WTC11 (cell line): Measurements from ENCODE around the gene ZNF768. TPM values are rescaled to one million over a fixed set of nuclear protein-coding genes. Genes with fewer than 3 reads are reported as not detected.

Experiments used
- ATAC-seq: fragments of 200-7000 bp; cut with Tn5 transposase; 2 replicates; pipeline ENCODE4 v1.10.0; 2021; ENCODE audit warnings: mild to moderate bottlenecking, moderate library complexity
- CTCF ChIA-PET: fragments of 300-600 bp; sonication (Branson Sonifier 250); formaldehyde crosslinking; loops from one replicate; lab custom pipeline; 2021; ENCODE audit warnings: antibody characterized with exemption; lab: Charles Lee
- POLR2A ChIA-PET: fragments of 350-600 bp; sonication (Branson Sonifier 250); formaldehyde crosslinking; loops from one replicate; lab custom pipeline; 2021; ENCODE audit warnings: antibody characterized with exemption; lab: Charles Lee
- DNase-seq: peaks from one replicate; pipeline ENCODE4 v3.0.0; 2021; ENCODE audit warnings: low spot score
- H3K27ac Mint-ChIP-seq: 2 replicates; pipeline ENCODE4 v1.8.0; 2021; ENCODE audit warnings: mixed read lengths
- H3K27me3 Mint-ChIP-seq: 2 replicates; pipeline ENCODE4 v1.8.0; 2021; ENCODE audit warnings: low read depth, mild to moderate bottlenecking, moderate library complexity, mixed read lengths
- H3K36me3 Mint-ChIP-seq: 2 replicates; pipeline ENCODE4 v1.8.0; 2021; ENCODE audit warnings: mixed read lengths
- H3K4me1 Mint-ChIP-seq: 2 replicates; pipeline ENCODE4 v1.8.0; 2022; ENCODE audit warnings: mixed read lengths
- H3K4me3 Mint-ChIP-seq: 2 replicates; pipeline ENCODE4 v1.8.0; 2021; ENCODE audit warnings: mild to moderate bottlenecking, moderate library complexity, mixed read lengths
- H3K9me3 Mint-ChIP-seq: 2 replicates; pipeline ENCODE4 v1.8.0; 2021; ENCODE audit warnings: mixed read lengths
- CBFB ChIP-seq: sonication (generic); formaldehyde crosslinking; IDR thresholded peaks from 2 replicates; pipeline ENCODE4 v1.8.1; 2022; ENCODE audit warnings: mild to moderate bottlenecking, low read depth, missing genetic modification reagents
- CREB1 ChIP-seq: sonication (generic); formaldehyde crosslinking; IDR thresholded peaks from 2 replicates; pipeline ENCODE4 v1.8.0; 2023; ENCODE audit warnings: mild to moderate bottlenecking, missing genetic modification reagents
- E2F1 ChIP-seq: sonication (generic); formaldehyde crosslinking; IDR thresholded peaks from 2 replicates; pipeline ENCODE4 v1.8.0; 2022; ENCODE audit warnings: mild to moderate bottlenecking, missing genetic modification reagents
- FOXK1 ChIP-seq: sonication (generic); formaldehyde crosslinking; IDR thresholded peaks from 2 replicates; pipeline ENCODE4 v1.8.0; 2022; ENCODE audit warnings: mild to moderate bottlenecking, moderate library complexity, missing genetic modification reagents
- FOXP1 ChIP-seq: sonication (generic); formaldehyde crosslinking; IDR thresholded peaks from 2 replicates; pipeline ENCODE4 v1.8.0; 2022; ENCODE audit warnings: missing genetic modification reagents, mild to moderate bottlenecking, moderate library complexity, borderline replicate concordance
- GABPB1 ChIP-seq: sonication (generic); formaldehyde crosslinking; IDR thresholded peaks from 2 replicates; pipeline ENCODE4 v1.8.1; 2023; ENCODE audit warnings: mild to moderate bottlenecking, missing genetic modification reagents
- GRHL2 ChIP-seq: fragments of 250-450 bp; sonication (Bioruptor Pico); IDR thresholded peaks from 2 replicates; pipeline ENCODE4 v1.8.0; 2022; ENCODE audit warnings: mild to moderate bottlenecking, moderate library complexity; ENCODE audit not compliant: insufficient replicate concordance, severe bottlenecking
- IRF1 ChIP-seq: sonication (generic); formaldehyde crosslinking; IDR thresholded peaks from 2 replicates; pipeline ENCODE4 v1.8.0; 2023; ENCODE audit warnings: missing genetic modification reagents
- JAZF1 ChIP-seq: fragments of 250-450 bp; sonication (Bioruptor Pico); IDR thresholded peaks from 2 replicates; pipeline ENCODE4 v1.9.0; 2021; ENCODE audit warnings: moderate library complexity, mild to moderate bottlenecking, inconsistent platforms
- NFATC4 ChIP-seq: fragments of 250-450 bp; sonication (Bioruptor Pico); IDR thresholded peaks from 2 replicates; pipeline ENCODE4 v1.9.0; 2021; ENCODE audit warnings: mild to moderate bottlenecking
- NR3C1 ChIP-seq: sonication (generic); formaldehyde crosslinking; conservative IDR thresholded peaks from 2 replicates; pipeline ENCODE4 v1.8.1; 2023; ENCODE audit warnings: low read depth, mild to moderate bottlenecking, missing genetic modification reagents
- OVOL2 ChIP-seq: fragments of 250-450 bp; sonication (Bioruptor Pico); IDR thresholded peaks from 2 replicates; pipeline ENCODE4 v1.9.0; 2021; ENCODE audit warnings: mild to moderate bottlenecking, borderline replicate concordance
- PRRX2 ChIP-seq: fragments of 250-450 bp; sonication (Bioruptor Pico); IDR thresholded peaks from 2 replicates; pipeline ENCODE4 v1.8.0; 2021; ENCODE audit warnings: mild to moderate bottlenecking
- SP1 ChIP-seq: sonication (generic); formaldehyde crosslinking; conservative IDR thresholded peaks from 2 replicates; pipeline ENCODE4 v1.8.1; 2022; ENCODE audit warnings: missing genetic modification reagents
- STAT6 ChIP-seq: sonication (generic); formaldehyde crosslinking; conservative IDR thresholded peaks from 2 replicates; pipeline ENCODE4 v1.8.1; 2023; ENCODE audit warnings: mild to moderate bottlenecking, low read depth, missing genetic modification reagents, moderate library complexity
- TCF7 ChIP-seq: sonication (generic); formaldehyde crosslinking; IDR thresholded peaks from 2 replicates; pipeline ENCODE4 v1.8.0; 2022; ENCODE audit warnings: mild to moderate bottlenecking, low read depth, missing genetic modification reagents, moderate library complexity
- TEAD4 ChIP-seq: sonication (generic); formaldehyde crosslinking; IDR thresholded peaks from 2 replicates; pipeline ENCODE4 v1.8.0; 2022; ENCODE audit warnings: mild to moderate bottlenecking, missing genetic modification reagents
- USF1 ChIP-seq: sonication (generic); formaldehyde crosslinking; IDR thresholded peaks from 2 replicates; pipeline ENCODE4 v1.8.0; 2022; ENCODE audit warnings: mild to moderate bottlenecking, missing genetic modification reagents
- ZNF232 ChIP-seq: sonication (generic); formaldehyde crosslinking; IDR thresholded peaks from 2 replicates; pipeline ENCODE4 v1.8.0; 2022; ENCODE audit warnings: mild to moderate bottlenecking, missing genetic modification reagents
- ZNF263 ChIP-seq: sonication (generic); formaldehyde crosslinking; IDR thresholded peaks from 2 replicates; pipeline ENCODE4 v1.8.1; 2022; ENCODE audit warnings: low read depth, mild to moderate bottlenecking, moderate library complexity, missing genetic modification reagents
- ZNF396 ChIP-seq: fragments of 250-450 bp; sonication (Bioruptor Pico); IDR thresholded peaks from 2 replicates; pipeline ENCODE4 v1.8.0; 2021; ENCODE audit warnings: mild to moderate bottlenecking, moderate library complexity, borderline replicate concordance
- ZNF423 ChIP-seq: fragments of 250-450 bp; sonication (Bioruptor Pico); IDR thresholded peaks from 2 replicates; pipeline ENCODE4 v2.1.2; 2022; ENCODE audit warnings: mild to moderate bottlenecking, moderate library complexity
- ZNF512 ChIP-seq: sonication (generic); formaldehyde crosslinking; IDR thresholded peaks from 2 replicates; pipeline ENCODE4 v1.8.1; 2022; ENCODE audit warnings: missing genetic modification reagents, borderline replicate concordance
- total RNA-seq: library from RNA; stranded (reverse); gene quantifications from 3 replicates; pipeline ENCODE4 v1.2.3, GENCODE V29; 2021

The ZNF768 gene
- total RNA-seq, 1 experiment from 2014 or later: 35.9 TPM

- H3K36me3 Mint-ChIP-seq: no peaks in the 10 kb centered on the region
Measured at GRCh38 chr16:30490210-30490609, 36.2 kb downstream of the ZNF768 start.

GRCh38 chr16:30488764-30489605, 37.4 kb downstream of the ZNF768 start:
- peaks cover 14% of the 10 kb centered on the region for H3K4me1 Mint-ChIP-seq
- H3K27ac Mint-ChIP-seq: peak overlapping the region; percentile 19; the same call in 1 of the 2 replicates
- ATAC-seq: peak; percentile 67
- TF ChIP-seq CREB1 (CRISPR knock-in tag) (no peak), FOXP1 (no peak), FOXK1 (no peak), ZNF423 (CRISPR knock-in tag) (no peak), NR3C1 (CRISPR knock-in tag) (no peak), ZNF512 (CRISPR knock-in tag) (no peak), JAZF1 (CRISPR knock-in tag) (no peak), E2F1 (CRISPR knock-in tag) (no peak), ZNF263 (no peak), TCF7 (CRISPR knock-in tag) (no peak), GABPB1 (CRISPR knock-in tag) (peak; percentile 56)

More at GRCh38 chr16:30490210-30490609, 36.2 kb downstream of the ZNF768 start:
- H3K4me1 Mint-ChIP-seq: peaks cover 14% of the 10 kb centered on the region
- H3K27ac Mint-ChIP-seq: 0 out of 2 replicates have a peak overlapping the region, but pooled peaks have one; percentile 21
- no peak for TF ChIP-seq ZNF512 (CRISPR knock-in tag)
- no peak for TF ChIP-seq IRF1 (CRISPR knock-in tag)
- TF ChIP-seq PRRX2 (CRISPR knock-in tag): no peak
- TF ChIP-seq OVOL2 (CRISPR knock-in tag): no peak
- no peak for TF ChIP-seq CBFB
- TF ChIP-seq NFATC4 (CRISPR knock-in tag): no peak
- TF ChIP-seq TEAD4 (CRISPR knock-in tag): no peak
- no peak for TF ChIP-seq ZNF232 (CRISPR knock-in tag)
- no peak for TF ChIP-seq STAT6 (CRISPR knock-in tag)
- TF ChIP-seq USF1 (CRISPR knock-in tag): no peak
- no peak for TF ChIP-seq SP1 (CRISPR knock-in tag)
- TF ChIP-seq GRHL2: no peak
- no peak for TF ChIP-seq ZNF396 (CRISPR knock-in tag)
- TF ChIP-seq JAZF1 (CRISPR knock-in tag): no peak
- ATAC-seq (no peak), DNase-seq (no peak)
- H3K27me3 Mint-ChIP-seq: peaks cover 9% of the 10 kb centered on the region; the same call in 1 of the 2 replicates
- no peaks in the 10 kb centered on the region for H3K9me3 Mint-ChIP-seq
- ChIA-PET CTCF (interaction anchor here (1.9 kb wide), 1 partner anchor 45 kb away, joined by 4 read pairs; the partner anchor contains the start of gene ZNF747), POLR2A (interaction anchor here (0.7 kb wide), 2 partner anchors 20 to 67 kb away, joined by 4 to 5 read pairs; no protein-coding TSS in a partner anchor)
- H3K4me3 Mint-ChIP-seq: no peak overlapping the region

More at GRCh38 chr16:30488764-30489605, 37.4 kb downstream of the ZNF768 start:
- POLR2A ChIA-PET: no interaction called here
- Mint-ChIP-seq H3K27me3 (peaks cover 5% of the 10 kb centered on the region; the same call in 1 of the 2 replicates), H3K4me3 (no peak overlapping the region), H3K9me3 (no peaks in the 10 kb centered on the region), H3K36me3 (no peaks in the 10 kb centered on the region)
- CTCF ChIA-PET: interaction anchor here (0.7 to 1.3 kb wide), 5 partner anchors 13 to 127 kb away, joined by 3 to 6 read pairs (median 3); partner anchors contain the start of genes DCTPP1 and TBC1D10B
- peak; percentile 34 for DNase-seq
